Measurements from ENCODE around the gene UGT1A3. TPM values are rescaled to one million over a fixed set of nuclear protein-coding genes. Genes with fewer than 3 reads are reported as not detected.

The UGT1A3 gene
- total RNA-seq, 1 donor from 2014 or later, result not detected

DNA sequence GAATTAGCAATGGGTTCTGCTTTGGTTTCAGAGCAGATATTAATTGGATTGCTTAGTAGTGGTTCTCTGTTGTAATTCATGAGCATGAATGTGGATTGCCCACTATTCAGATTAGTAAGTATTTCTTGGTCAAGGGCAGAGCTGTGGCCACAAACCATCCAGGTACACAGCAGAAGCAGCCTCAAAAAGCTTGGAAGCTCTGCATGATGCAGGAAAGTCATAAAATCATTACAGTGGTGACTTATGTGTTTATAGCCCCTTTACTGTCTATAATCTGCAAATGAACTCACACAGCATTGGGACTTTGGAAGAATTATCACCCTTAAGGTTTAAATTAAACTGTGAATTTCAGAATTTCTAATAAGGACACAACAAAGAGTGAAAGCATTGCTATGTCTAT lies 29.3 kb downstream of the UGT1A3 start:
- TF ChIP-seq, protein P1, sequence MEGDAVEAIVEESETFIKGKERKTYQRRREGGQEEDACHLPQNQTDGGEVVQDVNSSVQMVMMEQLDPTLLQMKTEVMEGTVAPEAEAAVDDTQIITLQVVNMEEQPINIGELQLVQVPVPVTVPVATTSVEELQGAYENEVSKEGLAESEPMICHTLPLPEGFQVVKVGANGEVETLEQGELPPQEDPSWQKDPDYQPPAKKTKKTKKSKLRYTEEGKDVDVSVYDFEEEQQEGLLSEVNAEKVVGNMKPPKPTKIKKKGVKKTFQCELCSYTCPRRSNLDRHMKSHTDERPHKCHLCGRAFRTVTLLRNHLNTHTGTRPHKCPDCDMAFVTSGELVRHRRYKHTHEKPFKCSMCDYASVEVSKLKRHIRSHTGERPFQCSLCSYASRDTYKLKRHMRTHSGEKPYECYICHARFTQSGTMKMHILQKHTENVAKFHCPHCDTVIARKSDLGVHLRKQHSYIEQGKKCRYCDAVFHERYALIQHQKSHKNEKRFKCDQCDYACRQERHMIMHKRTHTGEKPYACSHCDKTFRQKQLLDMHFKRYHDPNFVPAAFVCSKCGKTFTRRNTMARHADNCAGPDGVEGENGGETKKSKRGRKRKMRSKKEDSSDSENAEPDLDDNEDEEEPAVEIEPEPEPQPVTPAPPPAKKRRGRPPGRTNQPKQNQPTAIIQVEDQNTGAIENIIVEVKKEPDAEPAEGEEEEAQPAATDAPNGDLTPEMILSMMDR (IDR thresholded peaks at IDR 0.05), result no peak
- intact Hi-C loops (cut with DNase I), result no loop called here
- H3K9me3 ChIP-seq, result no peaks in the 10 kb centered on the region
- peaks cover 2% of the 10 kb centered on the region for H3K27me3 ChIP-seq (ENCODE audit: low read depth)
- no peak overlapping the region for H3K4me3 ChIP-seq
- no peaks in the 10 kb centered on the region for H3K4me1 ChIP-seq
- no peak overlapping the region for H3K27ac ChIP-seq
- no peaks in the 10 kb centered on the region for H3K36me3 ChIP-seq
- DNase-seq (no peak), ATAC-seq (no peak)

DNA sequence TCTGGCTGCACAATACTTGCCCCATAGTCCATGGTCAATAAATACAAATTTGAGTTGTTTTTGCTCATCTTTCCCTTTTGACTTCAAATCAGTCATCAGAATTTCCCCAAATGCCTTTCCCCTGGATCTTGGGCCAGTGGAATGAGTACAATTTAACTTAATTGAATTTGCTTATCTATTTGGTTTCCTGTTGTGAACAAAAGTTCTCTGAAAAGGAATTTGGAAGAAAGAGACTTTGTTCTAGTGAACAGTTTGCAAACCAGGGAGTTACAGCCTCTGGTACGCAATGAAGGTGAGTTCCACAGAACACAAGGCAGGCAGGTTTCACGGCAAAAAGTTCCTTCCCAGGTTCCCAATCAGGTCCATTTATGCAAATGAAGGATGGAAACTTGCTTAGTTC lies 30.0 kb downstream of the UGT1A3 start:
- H3K4me3 ChIP-seq, result no peak overlapping the region
- no peaks in the 10 kb centered on the region for H3K36me3 ChIP-seq
- ATAC-seq (no peak), DNase-seq (no peak)
- TF ChIP-seq, protein P1 (IDR thresholded peaks at IDR 0.05), result no peak
- intact Hi-C loops (cut with DNase I), result no loop called here
- H3K27me3 ChIP-seq (ENCODE audit: low read depth), result peaks cover 5% of the 10 kb centered on the region
- no peaks in the 10 kb centered on the region for H3K4me1 ChIP-seq
- H3K9me3 ChIP-seq, result no peaks in the 10 kb centered on the region
- H3K27ac ChIP-seq, result no peak overlapping the region

DNA sequence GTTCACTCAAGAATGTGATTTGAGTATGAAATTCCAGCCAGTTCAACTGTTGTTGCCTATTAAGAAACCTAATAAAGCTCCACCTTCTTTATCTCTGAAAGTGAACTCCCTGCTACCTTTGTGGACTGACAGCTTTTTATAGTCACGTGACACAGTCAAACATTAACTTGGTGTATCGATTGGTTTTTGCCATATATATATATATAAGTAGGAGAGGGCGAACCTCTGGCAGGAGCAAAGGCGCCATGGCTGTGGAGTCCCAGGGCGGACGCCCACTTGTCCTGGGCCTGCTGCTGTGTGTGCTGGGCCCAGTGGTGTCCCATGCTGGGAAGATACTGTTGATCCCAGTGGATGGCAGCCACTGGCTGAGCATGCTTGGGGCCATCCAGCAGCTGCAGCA lies 31.2 kb downstream of the UGT1A3 start, which contains the start of gene UGT1A1:
UGT1A1 (plus strand) TSS at position 228 of the 400 bp plus-strand sequence; CDS start at position 246, 18 bp downstream.
- Histone ChIP-seq H3K4me3 (no peak within 1 kb of the TSS), H3K27ac (no peak within 1 kb of the TSS), H3K9me3 (no peaks in the 10 kb centered on the region), H3K36me3 (no peaks in the 10 kb centered on the region), H3K27me3 (ENCODE audit: low read depth) (peaks cover 5% of the 10 kb centered on the region), H3K4me1 (no peaks in the 10 kb centered on the region)
- intact Hi-C loops (cut with DNase I), result no loop called here
- TF ChIP-seq, protein P1 (IDR thresholded peaks at IDR 0.05), result no peak
- ATAC-seq (no peak), DNase-seq (no peak)

- intact Hi-C loops (cut with DNase I), result no loop called here
- no peak overlapping the region for H3K27ac ChIP-seq
- no peak for ATAC-seq
Observed at GRCh38 chr2:233761040-233761769, 32.4 kb downstream of the UGT1A3 start.

GRCh38 chr2:233764264-233764663 lies 35.4 kb downstream of the UGT1A3 start:
- no peaks in the 10 kb centered on the region for H3K36me3 ChIP-seq
- H3K4me1 ChIP-seq, result no peaks in the 10 kb centered on the region
- ATAC-seq (no peak), DNase-seq (no peak)
- peaks cover 5% of the 10 kb centered on the region for H3K27me3 ChIP-seq (ENCODE audit: low read depth)
- H3K4me3 ChIP-seq, result no peak overlapping the region
- no peaks in the 10 kb centered on the region for H3K9me3 ChIP-seq
- intact Hi-C loops (cut with DNase I), result no loop called here
- no peak overlapping the region for H3K27ac ChIP-seq
- TF ChIP-seq, protein P1 (IDR thresholded peaks at IDR 0.05), result no peak

More at GRCh38 chr2:233761040-233761769, 32.4 kb downstream of the UGT1A3 start:
- Histone ChIP-seq H3K4me1 (no peaks in the 10 kb centered on the region), H3K36me3 (no peaks in the 10 kb centered on the region), H3K4me3 (no peak overlapping the region), H3K9me3 (no peaks in the 10 kb centered on the region), H3K27me3 (ENCODE audit: low read depth) (peaks cover 5% of the 10 kb centered on the region)
- TF ChIP-seq, protein P1 (IDR thresholded peaks at IDR 0.05), result no peak
- DNase-seq, result no peak
